ENCODE results near the gene RBPMS2.

RBPMS2 gene

GRCh38 chr15:64782751-64783150 lies 7.4 kb upstream of the RBPMS2 start:
- no peak for DNase-seq (ENCODE audit: low spot score)

DNA sequence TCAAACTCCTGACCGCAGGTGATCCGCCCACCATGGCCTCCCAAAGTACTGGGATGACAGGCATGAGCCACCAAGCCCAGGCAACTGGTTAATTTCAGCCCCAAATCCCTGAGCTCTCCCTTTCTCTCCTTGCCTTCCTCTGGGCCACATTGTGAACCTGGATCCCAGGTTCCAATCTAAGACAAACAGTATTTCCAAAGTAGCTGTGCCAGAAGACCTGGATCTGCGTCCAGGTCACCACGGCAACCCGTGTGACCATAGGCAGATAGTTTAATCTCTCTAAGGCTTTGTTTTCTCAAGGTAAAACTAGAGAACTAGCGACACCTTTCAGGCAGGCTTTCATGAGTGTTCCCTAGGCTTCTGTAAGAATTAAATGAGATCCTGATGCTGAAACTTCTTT lies 5.9 kb upstream of the RBPMS2 start:
- no peak for DNase-seq (ENCODE audit: low spot score)

DNA sequence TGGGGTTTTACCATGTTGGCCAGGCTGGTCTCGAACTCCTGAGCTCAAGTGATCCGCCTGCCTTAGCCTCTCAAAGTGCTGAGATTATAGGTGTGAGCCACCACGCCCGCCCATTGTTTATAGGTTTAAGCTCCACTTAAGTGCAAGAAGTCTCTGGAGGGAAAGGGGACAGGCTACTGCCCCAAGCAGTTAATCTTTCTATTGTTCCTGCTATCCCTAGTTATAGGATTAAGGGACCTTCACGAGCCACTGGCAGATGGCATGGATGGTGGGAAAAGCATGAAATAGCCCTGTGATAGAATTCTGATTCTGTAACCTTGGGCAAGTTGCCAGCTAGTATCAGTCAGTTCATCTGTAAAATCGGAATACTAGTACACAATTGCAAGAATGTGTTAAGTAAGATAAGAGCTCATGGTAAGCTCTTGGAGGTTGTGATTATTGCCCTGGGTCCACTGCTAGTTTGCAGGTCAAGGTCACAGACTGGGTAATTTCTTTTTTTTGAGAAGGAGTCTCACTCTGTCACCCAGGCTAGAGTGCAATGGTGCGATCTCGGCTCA lies 5.3 kb upstream of the RBPMS2 start:
- DNase-seq (ENCODE audit: low spot score) = no peak

DNA sequence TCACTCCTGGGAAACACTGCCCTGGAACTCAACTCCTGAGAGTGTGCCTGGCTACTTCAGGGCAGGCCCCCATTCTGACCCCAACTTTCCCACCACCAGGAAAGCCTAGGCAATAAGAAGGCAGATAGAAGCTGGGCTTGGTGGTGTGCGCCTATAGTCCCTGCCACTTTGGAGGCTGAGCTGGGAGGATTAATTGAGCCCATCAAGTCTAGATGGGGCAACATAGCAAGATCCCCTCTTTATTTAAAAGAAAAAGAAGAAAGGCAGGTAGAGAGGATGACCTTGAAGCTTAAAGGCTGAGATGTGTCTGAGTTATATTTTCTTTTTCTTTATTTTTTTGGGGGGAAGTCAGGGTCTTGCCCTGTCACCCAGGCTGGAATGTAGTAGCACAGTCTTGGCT lies 4.2 kb upstream of the RBPMS2 start:
- DNase-seq (ENCODE audit: low spot score) = no peak

- DNase-seq (ENCODE audit: low spot score) = no peak
Observed at GRCh38 chr15:64779024-64779423, 3.6 kb upstream of the RBPMS2 start.

- DNase-seq (ENCODE audit: low spot score) = no peak
Observed at GRCh38 chr15:64776402-64776786, 1.0 kb upstream of the RBPMS2 start.

GRCh38 chr15:64774629-64775493 lies 528 bp downstream of the RBPMS2 start:
- no peak for DNase-seq (ENCODE audit: low spot score)

- DNase-seq (ENCODE audit: low spot score) = no peak
Observed at GRCh38 chr15:64774037-64774628, 1.3 kb downstream of the RBPMS2 start.

DNA sequence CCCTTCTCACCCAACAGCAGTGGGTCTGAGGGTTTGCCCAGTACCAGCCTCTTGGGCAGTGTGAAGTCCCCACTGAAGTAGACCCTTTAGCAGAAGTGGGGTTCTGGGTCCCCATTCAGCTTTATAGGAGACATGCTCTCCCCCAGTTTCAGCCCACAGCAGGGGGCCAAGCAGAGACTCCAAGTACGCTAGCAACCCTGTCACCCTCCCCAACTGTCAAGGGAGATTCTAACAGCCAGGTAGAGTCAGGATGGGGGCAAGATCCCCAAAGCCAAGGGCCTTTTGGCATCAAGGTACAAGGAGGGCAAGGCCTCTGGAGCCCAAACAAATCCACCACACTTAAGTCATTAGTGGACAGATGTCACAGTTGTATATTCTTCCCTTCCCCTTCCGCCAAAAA lies 1.8 kb downstream of the RBPMS2 start:
- DNase-seq (ENCODE audit: low spot score) = no peak

DNA sequence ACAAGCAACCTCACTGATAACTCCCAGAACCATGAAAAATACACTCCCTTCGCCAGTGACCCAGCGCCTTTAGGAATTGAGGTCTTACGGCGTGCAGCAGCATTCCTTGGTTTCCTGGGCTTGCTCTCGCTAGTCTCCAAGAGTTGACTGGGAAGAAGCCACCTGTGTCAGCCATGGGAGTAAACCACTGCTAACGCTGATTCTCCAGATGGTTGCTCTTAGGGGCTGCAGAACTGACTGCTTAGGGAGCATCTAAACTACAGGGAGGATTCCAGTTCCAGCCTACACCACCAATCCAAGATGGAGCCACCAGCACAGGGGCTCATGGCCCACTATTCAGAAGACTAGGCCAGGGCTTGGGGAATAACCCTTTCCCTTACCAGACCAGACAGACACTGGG lies 2.4 kb downstream of the RBPMS2 start:
- no peak for DNase-seq (ENCODE audit: low spot score)

- no peak for DNase-seq (ENCODE audit: low spot score)
Observed at GRCh38 chr15:64772488-64772887, 2.9 kb downstream of the RBPMS2 start.

DNA sequence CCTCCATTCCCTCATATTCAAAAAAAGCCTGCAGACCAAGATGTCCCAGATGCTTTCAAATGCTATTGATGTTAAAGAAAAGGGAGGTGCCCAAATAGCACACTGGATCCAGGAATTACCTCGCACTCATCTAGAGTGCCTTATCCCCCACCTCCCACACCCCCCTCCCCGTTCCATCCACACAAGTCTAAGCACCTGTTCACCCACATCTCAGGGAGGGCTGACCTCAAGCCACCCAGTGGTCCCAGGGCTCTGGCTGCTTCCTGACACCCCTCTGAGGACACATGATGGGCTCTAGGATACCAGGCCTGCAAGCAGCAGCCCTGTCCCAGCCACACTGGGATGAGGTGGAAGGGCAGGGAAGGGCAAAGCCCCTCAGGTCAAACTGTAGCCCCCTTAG lies 4.8 kb downstream of the RBPMS2 start:
- no peak for DNase-seq (ENCODE audit: low spot score)

- DNase-seq (ENCODE audit: low spot score) = no peak
Observed at GRCh38 chr15:64767203-64767602, 8.2 kb downstream of the RBPMS2 start.

GRCh38 chr15:64766058-64766457 lies 9.3 kb downstream of the RBPMS2 start:
- no peak for DNase-seq (ENCODE audit: low spot score)

DNA sequence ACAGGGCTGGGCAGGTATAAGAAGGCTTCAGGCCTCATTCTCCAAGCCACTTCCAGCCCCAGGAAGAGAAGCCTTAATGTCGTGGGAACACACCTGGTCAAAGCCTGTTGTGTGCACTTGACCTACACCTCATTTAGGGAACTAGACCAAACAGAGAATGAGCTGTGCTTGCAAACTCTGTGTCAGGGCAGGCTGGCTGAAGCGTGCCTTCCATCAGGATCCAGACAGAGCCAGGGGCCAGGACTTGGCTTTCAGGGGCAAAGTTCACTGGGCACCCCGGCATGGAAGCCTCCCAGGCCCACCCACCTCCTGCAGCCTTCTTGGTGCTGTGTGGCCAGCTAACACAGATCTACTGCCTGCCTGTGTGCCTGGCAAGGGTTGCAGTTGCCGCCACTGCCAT lies 11.5 kb downstream of the RBPMS2 start:
- DNase-seq (ENCODE audit: low spot score) = no peak

GRCh38 chr15:64763462-64763861 lies 11.9 kb downstream of the RBPMS2 start:
- DNase-seq (ENCODE audit: low spot score) = no peak

DNA sequence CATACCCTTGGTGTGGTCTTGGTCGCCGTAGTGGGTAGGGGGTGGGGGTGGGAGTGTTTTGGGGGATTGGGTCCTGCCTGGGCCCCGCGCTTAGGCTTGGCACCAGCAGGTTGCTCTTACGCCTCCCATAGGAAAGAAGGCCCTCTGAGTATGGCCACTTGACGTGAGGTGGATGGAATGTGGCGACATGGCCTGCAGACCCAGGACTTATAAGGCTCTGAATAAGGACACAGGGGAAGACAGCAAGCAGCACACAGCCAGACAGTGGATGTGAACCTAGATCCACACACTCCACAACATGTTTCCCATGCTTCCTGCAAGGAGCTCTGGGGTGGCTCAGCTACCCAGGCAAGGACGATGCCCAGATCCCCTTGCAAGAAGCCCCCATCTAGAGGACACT lies 12.4 kb downstream of the RBPMS2 start:
- DNase-seq (ENCODE audit: low spot score) = no peak

- DNase-seq (ENCODE audit: low spot score) = no peak
Observed at GRCh38 chr15:64762546-64762945, 12.8 kb downstream of the RBPMS2 start.

- no peak for DNase-seq (ENCODE audit: low spot score)
Observed at GRCh38 chr15:64761156-64761555, 14.2 kb downstream of the RBPMS2 start.

- no peak for DNase-seq (ENCODE audit: low spot score)
Observed at GRCh38 chr15:64760056-64760455, 15.3 kb downstream of the RBPMS2 start.

DNA sequence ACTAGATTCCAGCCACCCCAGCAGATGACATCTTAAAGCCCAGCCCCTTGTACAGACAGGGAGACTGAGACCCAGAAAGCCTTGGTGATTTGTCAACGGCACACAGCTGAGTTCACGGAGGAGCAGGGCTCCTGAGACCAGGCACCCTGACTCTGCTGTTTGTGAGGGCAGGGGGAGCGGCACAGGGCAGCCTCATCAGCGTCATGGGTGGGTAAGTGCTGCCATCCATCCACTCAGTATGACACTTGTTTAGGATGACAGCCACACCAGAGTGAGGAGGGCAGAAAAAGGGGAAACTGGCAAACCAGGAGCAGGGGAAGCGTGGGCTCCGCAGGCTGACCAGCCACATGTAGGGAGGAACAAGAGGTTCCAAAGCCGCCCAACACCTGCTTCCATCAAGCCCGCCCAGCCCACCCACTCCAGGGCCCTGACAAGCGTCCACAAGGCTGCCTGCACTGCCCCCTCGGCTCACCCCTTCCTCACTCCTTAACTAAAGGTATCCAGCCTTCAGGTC lies 19.9 kb downstream of the RBPMS2 start:
- no peak for DNase-seq (ENCODE audit: low spot score)

- no peak for DNase-seq (ENCODE audit: low spot score)
Observed at GRCh38 chr15:64754663-64755426, 20.5 kb downstream of the RBPMS2 start.
